H9 (cell line): ENCODE results near the gene PPP1R17. TPM values are rescaled to one million over a fixed set of nuclear protein-coding genes. Genes with fewer than 3 reads are reported as not detected.
A peak's percentile ranks its signal among the peaks of the same experiment; 100 is the strongest.

ENCODE experiments used
- DNase-seq: peaks from one replicate; pipeline ENCODE4 v3.0.0-alpha.2; 2017
- H2AFZ ChIP-seq: one replicate; pipeline ENCODE4 v1.6.1; 2013; ENCODE audit warnings: mild to moderate bottlenecking, low read length, control low read depth, moderate library complexity
- H2AK5ac ChIP-seq: 2 replicates; pipeline ENCODE4 v1.6.1; 2013; ENCODE audit warnings: low read length, control low read depth, mixed read lengths; ENCODE audit not compliant: insufficient read length
- H2BK120ac ChIP-seq: one replicate; pipeline ENCODE4 v1.6.1; 2013; ENCODE audit warnings: low read depth, mild to moderate bottlenecking, low read length, control low read depth, inconsistent platforms; ENCODE audit not compliant: poor library complexity, severe bottlenecking
- H2BK12ac ChIP-seq: 2 replicates; pipeline ENCODE4 v1.6.1; 2013; ENCODE audit warnings: low read length, control low read depth, mixed read lengths, low read depth; ENCODE audit not compliant: insufficient read length
- H2BK15ac ChIP-seq: 2 replicates; pipeline ENCODE4 v1.6.1; 2013; ENCODE audit warnings: low read depth, low read length, control low read depth
- H2BK20ac ChIP-seq: one replicate; pipeline ENCODE4 v1.6.1; 2013; ENCODE audit warnings: low read depth, mild to moderate bottlenecking, low read length, control low read depth, inconsistent platforms; ENCODE audit not compliant: poor library complexity, severe bottlenecking
- H2BK5ac ChIP-seq: 2 replicates; pipeline ENCODE4 v1.6.1; 2013; ENCODE audit warnings: low read length, control low read depth, mixed read lengths; ENCODE audit not compliant: insufficient read length
- H3K14ac ChIP-seq: 2 replicates; pipeline ENCODE4 v1.6.1; 2013; ENCODE audit warnings: low read length, control low read depth; ENCODE audit not compliant: insufficient read depth
- H3K18ac ChIP-seq: 2 replicates; pipeline ENCODE4 v1.6.1; 2013; ENCODE audit warnings: low read depth, mild to moderate bottlenecking, mixed read lengths, low read length, control low read depth; ENCODE audit not compliant: insufficient read length
- H3K23ac ChIP-seq: 2 replicates; pipeline ENCODE4 v1.6.1; 2013; ENCODE audit warnings: low read length, control low read depth, mixed read lengths, low read depth; ENCODE audit not compliant: insufficient read length
- H3K23me2 ChIP-seq: 2 replicates; pipeline ENCODE4 v1.6.1; 2013; ENCODE audit warnings: low read depth, mild to moderate bottlenecking, mixed read lengths, low read length, control low read depth; ENCODE audit not compliant: insufficient read length, poor library complexity, severe bottlenecking
- H3K27ac ChIP-seq: 2 replicates; pipeline ENCODE4 v1.5.1; 2013; ENCODE audit warnings: low read length, control low read depth, mixed read lengths, low read depth; ENCODE audit not compliant: insufficient read length
- H3K27me3 ChIP-seq: 2 replicates; pipeline ENCODE4 v1.6.1; 2013; ENCODE audit warnings: low read length, control low read depth, inconsistent platforms; ENCODE audit not compliant: insufficient read depth
- H3K4ac ChIP-seq: 2 replicates; pipeline ENCODE4 v1.6.1; 2013; ENCODE audit warnings: low read depth, mild to moderate bottlenecking, control low read depth, inconsistent platforms, low read length, moderate library complexity
- H3K4me1 ChIP-seq: 2 replicates; pipeline ENCODE4 v1.6.1; 2013; ENCODE audit warnings: low read length, control low read depth, inconsistent platforms; ENCODE audit not compliant: insufficient read depth
- H3K4me2 ChIP-seq: 2 replicates; pipeline ENCODE4 v1.6.1; 2013; ENCODE audit warnings: low read length, control low read depth, mixed read lengths; ENCODE audit not compliant: insufficient read length, insufficient read depth
- H3K56ac ChIP-seq: 2 replicates; pipeline ENCODE4 v1.6.1; 2013; ENCODE audit warnings: low read depth, mild to moderate bottlenecking, mixed read lengths, low read length, control low read depth; ENCODE audit not compliant: insufficient read length
- H3K79me1 ChIP-seq: 2 replicates; pipeline ENCODE4 v1.6.1; 2013; ENCODE audit warnings: low read depth, mild to moderate bottlenecking, moderate library complexity, low read length, control low read depth, inconsistent platforms; ENCODE audit not compliant: insufficient read depth, poor library complexity, severe bottlenecking
- H3K79me2 ChIP-seq: 2 replicates; pipeline ENCODE4 v1.6.1; 2013; ENCODE audit warnings: low read length, control low read depth, inconsistent platforms; ENCODE audit not compliant: insufficient read depth
- H3K9ac ChIP-seq: 2 replicates; pipeline ENCODE4 v1.6.1; 2013; ENCODE audit warnings: low read length, control low read depth, mixed read lengths; ENCODE audit not compliant: insufficient read length; ENCODE audit errors: extremely low read depth
- H3K9me3 ChIP-seq: one replicate; pipeline ENCODE4 v1.6.1; 2013; ENCODE audit warnings: low read depth, low read length, inconsistent platforms; ENCODE audit not compliant: control insufficient read depth
- H3T11ph ChIP-seq: one replicate; pipeline ENCODE4 v1.6.1; 2013; ENCODE audit warnings: mild to moderate bottlenecking, low read length, control low read depth, inconsistent platforms
- H4K20me1 ChIP-seq: one replicate; pipeline ENCODE4 v1.6.1; 2013; ENCODE audit not compliant: control insufficient read depth, insufficient read length, insufficient read depth
- H4K5ac ChIP-seq: 2 replicates; pipeline ENCODE4 v1.6.1; 2013; ENCODE audit warnings: low read depth, mild to moderate bottlenecking, mixed read lengths, low read length, control low read depth; ENCODE audit not compliant: insufficient read length
- H4K8ac ChIP-seq: replicated peaks from 2 replicates; pipeline ENCODE4 v1.6.1; 2013; ENCODE audit warnings: low read length, control low read depth, mixed read lengths, low read depth; ENCODE audit not compliant: insufficient read length
- H4K91ac ChIP-seq: 2 replicates; pipeline ENCODE4 v1.6.1; 2013; ENCODE audit warnings: low read depth, mild to moderate bottlenecking, moderate library complexity, mixed read lengths, low read length, control low read depth; ENCODE audit not compliant: insufficient read length
- H3K27ac Mint-ChIP-seq, 3 experiments: 2 replicates in 2 of 3; 3 replicates in 1 of 3; pipeline ENCODE4 v1.8.0; 2020 to 2021; ENCODE audit warnings: mixed read lengths in 3 of 3, mild to moderate bottlenecking in 1 of 3, moderate library complexity in 1 of 3
- H3K27me3 Mint-ChIP-seq: 2 replicates; pipeline ENCODE4 v1.8.0; 2021; ENCODE audit warnings: low read depth, mild to moderate bottlenecking, moderate library complexity, mixed read lengths
- H3K36me3 Mint-ChIP-seq, 3 experiments: 2 replicates in 2 of 3; 3 replicates in 1 of 3; pipeline ENCODE4 v1.8.0; 2020 to 2021; ENCODE audit warnings: low read depth in 3 of 3, mixed read lengths in 3 of 3; ENCODE audit not compliant: insufficient read depth in 1 of 3
- H3K4me1 Mint-ChIP-seq, 2 experiments: 2 replicates each; pipeline ENCODE4 v1.8.0; 2020; ENCODE audit warnings: mixed read lengths in 2 of 2
- H3K4me3 Mint-ChIP-seq, 2 experiments: 2 replicates in 1 of 2; 3 replicates in 1 of 2; pipeline ENCODE4 v1.8.0; 2020 to 2021; ENCODE audit warnings: mild to moderate bottlenecking in 2 of 2, mixed read lengths in 2 of 2, moderate library complexity in 1 of 2
- H3K9me3 Mint-ChIP-seq, 2 experiments: 2 replicates in 1 of 2; 3 replicates in 1 of 2; pipeline ENCODE4 v1.8.0; 2020; ENCODE audit warnings: mild to moderate bottlenecking in 2 of 2, mixed read lengths in 2 of 2, moderate library complexity in 1 of 2
- WGBS: extraction: QIAGEN DNeasy Blood & Tissue Kit; methylation state at CpG from one replicate; pipeline ENCODE4 v1.1.7; 2013; ENCODE audit warnings: missing lambda C conversion rate, low lambda C conversion rate, mixed read lengths; ENCODE audit not compliant: insufficient read length; ENCODE audit errors: extremely low coverage; 5-methylcytosine and 5-hydroxymethylcytosine counted together
- total RNA-seq: library from RNA; stranded (reverse); gene quantifications from 2 replicates; pipeline ENCODE4 v1.2.1, GENCODE V29; 2021
- TF ChIP-seq, protein P1 (sequence below): fragments of 200-600 bp; sonication (generic); conservative IDR thresholded peaks from 3 replicates; pipeline ENCODE4 v1.8.0; 2021; ENCODE audit warnings: antibody characterized with exemption, mild to moderate bottlenecking

PPP1R17 gene
- total RNA-seq, 1 experiment from 2014 or later = 1.2 TPM

DNA sequence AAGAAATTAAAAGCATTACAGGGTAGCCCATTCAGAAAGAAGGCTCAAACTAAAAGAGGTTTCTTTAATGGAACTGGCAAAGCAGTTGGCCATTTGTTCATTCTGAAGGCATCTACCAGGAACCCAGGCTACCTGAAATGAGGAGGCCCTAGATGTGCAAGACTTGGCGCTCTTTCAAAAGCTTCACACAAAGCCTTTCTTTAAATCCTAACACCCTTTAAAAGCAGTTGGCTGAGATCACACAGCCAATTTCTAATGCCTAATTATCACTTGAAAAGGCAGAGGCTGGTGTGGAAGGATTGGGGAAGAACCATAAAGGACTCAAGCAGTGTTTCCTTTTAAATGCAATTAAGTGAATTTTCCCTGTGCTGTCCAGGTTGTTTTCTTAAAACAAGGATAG lies 23.2 kb downstream of the PPP1R17 start:
- H2BK5ac ChIP-seq = no peak overlapping the region
- Mint-ChIP-seq H3K4me1 (peaks cover 18 to 35% of the 10 kb centered on the region in 2 experiments), H3K36me3 (peaks cover 29 to 33% (median 32%) of the 10 kb centered on the region in 3 experiments), H3K27ac (no peak overlapping the region), H3K27me3 (peaks cover 91% of the 10 kb centered on the region), H3K4me3 (no peak overlapping the region; a peak in 1 of 5 replicates), H3K9me3 (peaks cover 33% of the 10 kb centered on the region in 2 experiments)
- H4K20me1 ChIP-seq = no peaks in the 10 kb centered on the region
- H2BK120ac ChIP-seq = no peak overlapping the region
- no peak overlapping the region for H3K56ac ChIP-seq
- no peaks in the 10 kb centered on the region for H3K79me2 ChIP-seq
- no peak overlapping the region for H3T11ph ChIP-seq
- H2AK5ac ChIP-seq = no peak overlapping the region
- H3K23me2 ChIP-seq = no peaks in the 10 kb centered on the region
- no peak overlapping the region for H2BK20ac ChIP-seq
- H2BK12ac ChIP-seq = no peak overlapping the region
- no peak overlapping the region for H3K9ac ChIP-seq
- H3K27me3 ChIP-seq = peaks cover 2% of the 10 kb centered on the region; the same call in 1 of the 2 replicates
- H3K18ac ChIP-seq = no peak overlapping the region
- no CpG with 5 or more reads among the region's 1 CpG for WGBS
- H4K5ac ChIP-seq = no peak overlapping the region
- H3K27ac ChIP-seq = no peak overlapping the region
- H3K4ac ChIP-seq = no peak overlapping the region
- H2BK15ac ChIP-seq = no peak overlapping the region
- peak; percentile 43 for DNase-seq
- H3K4me2 ChIP-seq = peak overlapping the region; percentile 23
- no peak overlapping the region for H2AFZ ChIP-seq
- TF ChIP-seq, protein P1, sequence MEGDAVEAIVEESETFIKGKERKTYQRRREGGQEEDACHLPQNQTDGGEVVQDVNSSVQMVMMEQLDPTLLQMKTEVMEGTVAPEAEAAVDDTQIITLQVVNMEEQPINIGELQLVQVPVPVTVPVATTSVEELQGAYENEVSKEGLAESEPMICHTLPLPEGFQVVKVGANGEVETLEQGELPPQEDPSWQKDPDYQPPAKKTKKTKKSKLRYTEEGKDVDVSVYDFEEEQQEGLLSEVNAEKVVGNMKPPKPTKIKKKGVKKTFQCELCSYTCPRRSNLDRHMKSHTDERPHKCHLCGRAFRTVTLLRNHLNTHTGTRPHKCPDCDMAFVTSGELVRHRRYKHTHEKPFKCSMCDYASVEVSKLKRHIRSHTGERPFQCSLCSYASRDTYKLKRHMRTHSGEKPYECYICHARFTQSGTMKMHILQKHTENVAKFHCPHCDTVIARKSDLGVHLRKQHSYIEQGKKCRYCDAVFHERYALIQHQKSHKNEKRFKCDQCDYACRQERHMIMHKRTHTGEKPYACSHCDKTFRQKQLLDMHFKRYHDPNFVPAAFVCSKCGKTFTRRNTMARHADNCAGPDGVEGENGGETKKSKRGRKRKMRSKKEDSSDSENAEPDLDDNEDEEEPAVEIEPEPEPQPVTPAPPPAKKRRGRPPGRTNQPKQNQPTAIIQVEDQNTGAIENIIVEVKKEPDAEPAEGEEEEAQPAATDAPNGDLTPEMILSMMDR = no peak
- peaks cover 5% of the 10 kb centered on the region for H3K9me3 ChIP-seq
- peaks cover 5% of the 10 kb centered on the region; the same call in 1 of the 2 replicates for H3K4me1 ChIP-seq
- H3K14ac ChIP-seq = no peak overlapping the region
- H4K91ac ChIP-seq = no peak overlapping the region
- H3K23ac ChIP-seq = no peak overlapping the region
- no peak overlapping the region for H4K8ac ChIP-seq
- H3K79me1 ChIP-seq = no peaks in the 10 kb centered on the region
